ENCODE results near the gene RECK. TPM values are rescaled to one million over a fixed set of nuclear protein-coding genes. Genes with fewer than 3 reads are reported as not detected.
"Not testable (repeated sequence)": the region's sequence is repeated elsewhere in the genome, so short reads cannot be mapped to it uniquely, and the experiment has no call there.

The RECK gene
- total RNA-seq, 1 experiment from 2014 or later, result 11.7 TPM

DNA sequence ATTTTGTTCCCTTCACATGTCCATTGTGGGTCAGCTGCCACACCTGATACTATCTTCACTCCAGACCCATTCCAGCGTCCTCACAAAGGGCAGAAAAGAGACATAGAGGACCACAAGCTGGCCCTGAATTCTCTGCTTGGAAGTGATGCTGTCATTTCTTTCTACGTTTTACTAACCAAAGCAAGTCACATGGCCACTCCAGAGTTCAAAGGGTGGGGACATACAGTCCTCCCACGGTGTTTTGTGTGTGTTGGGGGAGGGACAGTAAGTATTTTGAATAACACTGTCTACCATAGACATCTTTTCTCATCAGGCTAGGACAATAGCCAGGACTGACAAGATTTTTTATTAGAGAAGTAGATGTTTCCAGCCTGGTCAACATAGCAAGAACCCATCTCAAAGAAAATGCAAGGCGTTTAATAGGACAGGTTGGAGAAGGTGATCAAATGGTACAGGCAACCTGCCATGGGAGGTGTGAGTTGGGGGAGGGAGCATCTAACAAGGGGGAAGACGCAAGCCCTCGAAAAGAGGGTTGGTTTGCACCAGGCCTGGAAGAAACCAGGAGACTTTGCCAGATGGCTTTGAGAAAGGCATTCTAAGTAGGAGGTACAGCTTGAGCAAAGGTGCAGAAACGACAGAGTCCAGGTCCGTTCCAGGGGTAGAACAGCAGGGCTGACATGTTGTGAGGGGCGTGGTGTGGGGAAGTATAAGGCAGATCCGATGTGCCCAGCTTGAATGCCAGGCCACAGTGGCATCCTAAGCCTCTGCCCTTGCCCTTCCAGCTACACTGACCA, 88.5 kb downstream of the RECK start:
- no peak for DNase-seq
- H3K27me3 ChIP-seq (ENCODE audit: control insufficient read depth, insufficient read depth, low read length), result peaks cover 1% of the 10 kb centered on the region; the same call in 1 of the 2 replicates
- no peaks in the 10 kb centered on the region for H3K36me3 ChIP-seq (replicated peaks; ENCODE audit: control insufficient read depth, insufficient read depth, low read length)
- no peak overlapping the region for H3K4me3 ChIP-seq (ENCODE audit: insufficient read depth, low read depth, low read length)

GRCh38 chr9:36126016-36126730, 89.5 kb downstream of the RECK start:
- H3K36me3 ChIP-seq (replicated peaks; ENCODE audit: control insufficient read depth, insufficient read depth, low read length), result no peaks in the 10 kb centered on the region
- DNase-seq, result no peak
- H3K27me3 ChIP-seq (ENCODE audit: control insufficient read depth, insufficient read depth, low read length), result peaks cover 1% of the 10 kb centered on the region; the same call in 1 of the 2 replicates
- H3K4me3 ChIP-seq (ENCODE audit: insufficient read depth, low read depth, low read length), result no peak overlapping the region

DNA sequence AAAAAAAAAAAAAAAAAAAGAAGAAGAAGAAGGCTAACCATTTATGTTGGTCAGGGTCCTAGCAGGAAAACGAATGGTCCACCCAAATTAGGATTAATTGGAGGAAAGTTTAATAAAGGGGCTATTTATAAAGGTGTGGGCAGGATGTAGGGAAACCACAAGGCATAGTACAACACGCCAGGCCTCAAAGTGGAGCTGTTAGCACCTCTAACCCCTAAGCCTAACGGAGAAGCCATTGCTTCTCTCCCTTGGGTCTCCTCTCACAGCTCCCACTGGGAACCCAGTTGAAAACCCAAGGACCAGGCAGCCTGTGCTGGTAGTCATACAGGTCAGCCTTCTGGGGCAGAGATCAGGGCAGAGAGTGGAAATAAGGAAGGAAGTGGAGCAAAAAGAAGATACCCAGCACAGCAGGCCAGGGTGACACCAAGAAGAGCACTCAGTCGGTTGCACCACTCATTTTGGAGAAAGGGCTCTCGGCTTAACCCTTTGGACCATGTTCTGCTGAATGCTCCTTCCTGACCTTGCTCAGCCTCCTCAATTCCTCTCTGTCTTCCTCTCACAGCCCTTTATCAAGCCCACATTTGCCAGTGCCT, 91.0 kb downstream of the RECK start:
- DNase-seq, result no peak

DNA sequence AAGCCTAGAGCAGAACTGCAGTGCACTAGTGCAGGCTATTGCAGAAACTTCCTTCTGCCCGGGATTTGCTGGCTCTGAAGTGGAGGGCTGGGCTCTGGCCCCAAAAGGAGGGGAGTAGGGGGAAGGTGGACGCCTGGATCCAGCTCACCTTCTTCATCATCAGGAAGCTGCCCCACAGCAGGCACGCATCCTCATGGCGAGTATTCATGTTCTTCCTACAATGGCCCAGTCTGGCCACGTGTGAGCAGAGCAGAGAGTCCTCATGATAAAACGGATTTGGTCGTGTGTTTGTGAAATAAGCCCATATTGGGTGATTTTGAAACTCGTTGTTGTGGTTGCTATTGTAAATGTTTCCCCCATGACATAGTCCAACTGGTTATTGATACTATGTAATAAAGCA, 91.6 kb downstream of the RECK start:
- Histone ChIP-seq H3K27me3 (ENCODE audit: control insufficient read depth, insufficient read depth, low read length) (peaks cover 1% of the 10 kb centered on the region), H3K36me3 (replicated peaks; ENCODE audit: control insufficient read depth, insufficient read depth, low read length) (no peaks in the 10 kb centered on the region), H3K4me3 (ENCODE audit: insufficient read depth, low read depth, low read length) (no peak overlapping the region)
- no peak for DNase-seq

More for the DNA sequence above, 91.0 kb downstream of the RECK start:
- Histone ChIP-seq H3K36me3 (replicated peaks; ENCODE audit: control insufficient read depth, insufficient read depth, low read length) (no peaks in the 10 kb centered on the region), H3K27me3 (ENCODE audit: control insufficient read depth, insufficient read depth, low read length) (peaks cover 1% of the 10 kb centered on the region; the same call in 1 of the 2 replicates), H3K4me3 (ENCODE audit: insufficient read depth, low read depth, low read length) (no peak overlapping the region)

DNA sequence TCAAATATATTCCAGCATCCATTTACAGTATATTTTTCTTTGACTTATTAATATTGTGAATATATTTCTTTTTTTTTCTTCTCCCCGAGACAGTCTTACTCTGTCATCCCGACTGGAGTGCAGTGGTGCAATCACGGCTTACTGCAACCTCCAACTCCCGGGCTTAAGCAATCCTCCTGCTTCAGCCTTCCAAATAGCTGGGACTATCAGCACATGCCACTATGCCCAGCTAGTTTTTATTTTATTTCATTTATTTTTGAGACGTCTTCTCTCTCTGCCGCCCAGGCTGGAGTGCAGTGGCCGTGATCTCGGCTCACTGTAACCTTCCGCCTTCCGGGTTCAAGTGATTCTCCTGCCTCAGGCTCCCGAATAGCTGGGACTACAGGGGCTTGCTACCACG, 92.4 kb downstream of the RECK start:
- Histone ChIP-seq H3K4me3 (ENCODE audit: insufficient read depth, low read depth, low read length) (no peak overlapping the region), H3K36me3 (replicated peaks; ENCODE audit: control insufficient read depth, insufficient read depth, low read length) (no peaks in the 10 kb centered on the region), H3K27me3 (ENCODE audit: control insufficient read depth, insufficient read depth, low read length) (peaks cover 4% of the 10 kb centered on the region)
- no peak for DNase-seq

DNA sequence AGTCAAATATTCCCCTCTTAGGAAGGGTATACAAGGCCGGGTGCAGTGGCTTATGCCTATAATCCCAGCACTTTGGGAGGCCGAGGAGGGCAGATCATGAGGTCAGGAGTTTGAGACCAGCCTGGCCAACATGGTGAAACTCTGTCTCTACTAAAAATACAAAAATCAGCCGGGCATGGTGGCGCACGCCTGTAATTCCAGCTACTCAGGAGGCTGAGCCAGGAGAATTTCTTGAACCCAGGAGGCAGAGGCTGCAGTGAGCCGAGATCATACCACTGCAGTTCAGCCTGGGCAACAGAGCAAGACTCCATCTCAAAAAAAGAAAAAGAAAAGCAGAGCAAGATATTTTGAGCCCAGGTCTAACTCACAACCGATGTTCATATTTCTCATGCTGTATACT, 95.0 kb downstream of the RECK start:
- H3K4me3 ChIP-seq (ENCODE audit: insufficient read depth, low read depth, low read length); H3K36me3 ChIP-seq (replicated peaks; ENCODE audit: control insufficient read depth, insufficient read depth, low read length); DNase-seq: not testable (repeated sequence)
- peaks cover 21% of the 10 kb centered on the region for H3K27me3 ChIP-seq (ENCODE audit: control insufficient read depth, insufficient read depth, low read length)

DNA sequence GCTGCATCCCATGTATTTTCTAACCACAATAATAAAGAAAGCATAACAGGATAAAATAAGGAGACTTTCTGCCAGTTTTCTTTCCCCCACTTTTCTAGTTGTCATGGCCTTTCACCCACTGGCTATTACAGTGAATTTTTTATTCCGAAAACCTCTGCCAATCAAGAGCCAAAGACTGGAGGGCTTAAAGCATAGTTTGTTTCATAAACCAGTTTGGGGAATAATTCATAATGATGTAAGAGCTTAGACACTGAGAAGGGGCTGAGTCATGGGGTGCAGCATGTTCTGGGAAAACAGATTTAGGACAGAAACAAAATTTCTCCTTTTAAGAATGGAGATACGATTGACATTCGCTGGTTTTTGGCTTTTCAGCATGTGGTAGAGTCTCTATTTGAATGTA, 95.4 kb downstream of the RECK start:
- no peaks in the 10 kb centered on the region for H3K36me3 ChIP-seq (replicated peaks; ENCODE audit: control insufficient read depth, insufficient read depth, low read length)
- no peak for DNase-seq
- H3K4me3 ChIP-seq (ENCODE audit: insufficient read depth, low read depth, low read length), result no peak overlapping the region
- H3K27me3 ChIP-seq (ENCODE audit: control insufficient read depth, insufficient read depth, low read length), result peaks cover 25% of the 10 kb centered on the region

DNA sequence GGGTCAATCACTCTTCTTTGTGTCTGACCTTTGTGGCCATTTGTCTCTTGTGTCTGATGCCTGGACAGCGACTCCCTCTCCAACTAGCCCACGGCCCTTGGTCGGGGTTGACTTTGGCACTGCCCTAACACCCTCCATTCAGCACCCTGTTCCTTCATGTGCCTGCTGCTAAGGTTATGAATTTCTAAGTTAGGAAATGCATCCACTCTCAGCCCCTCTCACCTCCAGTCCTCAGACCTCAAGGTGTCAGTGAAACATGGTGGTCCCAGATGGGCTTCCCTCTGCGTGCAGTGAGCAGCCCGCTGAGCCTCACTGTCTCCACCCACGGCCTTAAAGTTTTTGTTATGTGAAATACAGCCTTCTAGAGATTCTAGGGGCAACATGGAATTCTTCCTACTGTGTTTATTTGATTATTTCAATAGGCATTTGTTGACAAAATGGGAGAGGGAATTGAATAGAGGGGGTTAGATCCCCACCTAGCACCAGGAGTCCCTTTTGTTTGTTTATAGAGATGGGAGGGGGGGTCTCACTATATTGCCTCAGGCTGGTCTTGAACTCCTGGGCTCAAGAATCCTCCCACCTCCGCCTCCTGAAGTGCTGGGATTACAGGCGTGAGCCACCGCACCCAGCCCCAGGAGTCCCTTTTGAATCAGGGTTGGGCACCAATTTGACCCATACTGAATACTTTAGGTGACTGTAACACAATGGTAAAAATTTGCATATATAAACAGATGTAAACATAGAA, 98.2 kb downstream of the RECK start:
- Histone ChIP-seq H3K4me3 (ENCODE audit: insufficient read depth, low read depth, low read length) (no peak overlapping the region), H3K36me3 (replicated peaks; ENCODE audit: control insufficient read depth, insufficient read depth, low read length) (no peaks in the 10 kb centered on the region), H3K27me3 (ENCODE audit: control insufficient read depth, insufficient read depth, low read length) (peaks cover 45% of the 10 kb centered on the region)
- peak; percentile 48 for DNase-seq

DNA sequence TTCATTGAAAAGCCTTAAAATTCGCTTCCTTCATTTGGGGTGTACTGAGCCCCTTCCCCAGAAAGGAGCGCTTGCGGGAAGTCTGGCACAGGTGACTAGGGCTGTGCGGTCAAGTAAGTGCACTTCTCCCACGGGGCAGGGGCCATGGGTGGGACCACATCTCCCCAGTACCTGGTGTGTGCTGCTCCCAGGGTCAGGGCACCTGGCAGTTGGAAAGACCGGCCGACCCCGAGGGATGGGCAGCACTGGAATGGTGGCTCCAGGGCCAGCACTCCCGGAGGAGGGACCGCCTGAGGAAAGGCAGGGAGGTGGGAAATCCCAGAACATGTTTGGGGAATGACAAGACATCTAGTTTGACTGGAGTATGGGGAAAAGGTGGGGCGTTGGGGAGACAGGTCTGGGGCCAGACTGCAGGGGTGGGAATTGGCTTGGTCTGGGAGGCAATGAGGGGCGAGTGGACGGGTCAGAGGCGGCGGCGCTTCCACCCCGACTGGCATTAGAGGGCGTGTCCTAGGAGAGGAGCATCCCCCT, 99.1 kb downstream of the RECK start:
- Histone ChIP-seq H3K4me3 (ENCODE audit: insufficient read depth, low read depth, low read length) (peak overlapping the region; percentile 66), H3K36me3 (replicated peaks; ENCODE audit: control insufficient read depth, insufficient read depth, low read length) (no peaks in the 10 kb centered on the region), H3K27me3 (ENCODE audit: control insufficient read depth, insufficient read depth, low read length) (peaks cover 45% of the 10 kb centered on the region)
- DNase-seq, result no peak

DNA sequence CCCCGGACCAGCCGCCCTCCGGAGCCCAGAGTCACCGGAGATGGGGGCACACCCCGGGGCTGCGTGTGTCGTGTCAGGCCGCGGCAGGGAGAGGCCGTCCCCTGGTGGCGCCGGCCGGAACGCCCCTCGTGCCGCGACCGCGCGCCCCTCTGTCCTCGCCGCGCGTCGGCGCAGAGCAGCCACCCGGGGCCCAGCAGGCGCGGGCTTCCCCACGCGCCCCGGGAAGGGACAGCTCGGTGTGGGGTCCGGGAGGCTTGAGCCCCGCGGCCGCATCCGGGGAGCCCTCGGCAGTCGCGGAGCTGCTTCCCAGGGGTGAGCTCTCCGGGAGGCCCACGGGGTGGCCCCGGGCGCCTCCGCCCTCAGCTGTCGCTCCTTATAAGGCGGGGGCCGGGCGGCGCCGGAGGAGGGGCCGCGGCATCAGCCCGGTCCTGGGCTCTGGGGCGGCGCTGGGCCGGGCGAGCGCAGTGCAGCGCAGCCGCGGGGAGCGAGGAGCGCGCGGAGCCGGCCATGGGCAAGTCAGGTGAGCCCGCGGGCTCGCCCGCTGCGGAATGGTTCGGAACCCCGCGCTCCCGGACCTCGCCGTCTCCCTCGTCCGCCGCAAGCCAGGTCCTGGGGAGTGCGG, 99.7 kb downstream of the RECK start, which contains the start of gene GLIPR2:
Gene GLIPR2 (plus strand): TSS at position 462 of the 622 bp plus-strand sequence. CDS start 46 bp downstream, at position 508.
- H3K27me3 ChIP-seq (ENCODE audit: control insufficient read depth, insufficient read depth, low read length), result peaks cover 45% of the 10 kb centered on the region
- peak within 1 kb of the TSS; percentile 66 for H3K4me3 ChIP-seq (ENCODE audit: insufficient read depth, low read depth, low read length)
- no peaks in the 10 kb centered on the region for H3K36me3 ChIP-seq (replicated peaks; ENCODE audit: control insufficient read depth, insufficient read depth, low read length)
- peak; percentile 96 for DNase-seq

- Histone ChIP-seq H3K4me3 (ENCODE audit: insufficient read depth, low read depth, low read length) (peak overlapping the region; percentile 66), H3K36me3 (replicated peaks; ENCODE audit: control insufficient read depth, insufficient read depth, low read length) (no peaks in the 10 kb centered on the region), H3K27me3 (ENCODE audit: control insufficient read depth, insufficient read depth, low read length) (peaks cover 45% of the 10 kb centered on the region)
- no peak for DNase-seq
Measured at GRCh38 chr9:36136894-36137391, 100.2 kb downstream of the RECK start.

- peak; percentile 55 for DNase-seq
- Histone ChIP-seq H3K27me3 (ENCODE audit: control insufficient read depth, insufficient read depth, low read length) (peaks cover 45% of the 10 kb centered on the region), H3K4me3 (ENCODE audit: insufficient read depth, low read depth, low read length) (peak overlapping the region; percentile 66), H3K36me3 (replicated peaks; ENCODE audit: control insufficient read depth, insufficient read depth, low read length) (no peaks in the 10 kb centered on the region)
Measured at GRCh38 chr9:36137392-36138004, 100.8 kb downstream of the RECK start.

DNA sequence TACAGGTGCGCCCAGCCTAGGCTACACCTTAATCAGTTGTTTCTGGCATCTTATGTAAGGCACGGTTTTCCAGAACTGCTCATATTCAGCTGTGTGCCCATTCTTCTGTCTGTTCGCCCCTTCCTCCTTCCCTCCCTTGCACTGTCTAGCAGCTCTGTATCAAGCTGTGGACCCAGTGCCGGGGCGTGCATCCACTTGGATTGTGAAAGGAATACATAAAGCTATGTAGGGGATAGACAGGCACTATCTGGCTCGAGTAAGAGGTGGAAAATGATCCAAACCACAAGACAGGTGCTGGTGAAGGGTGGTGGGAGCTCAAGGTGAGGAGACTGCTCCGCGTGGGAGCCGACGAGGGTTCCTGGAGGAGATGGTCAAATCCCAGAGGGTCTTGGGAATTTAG, 101.8 kb downstream of the RECK start:
- Histone ChIP-seq H3K4me3 (ENCODE audit: insufficient read depth, low read depth, low read length) (no peak overlapping the region), H3K36me3 (replicated peaks; ENCODE audit: control insufficient read depth, insufficient read depth, low read length) (no peaks in the 10 kb centered on the region), H3K27me3 (ENCODE audit: control insufficient read depth, insufficient read depth, low read length) (peaks cover 45% of the 10 kb centered on the region)
- no peak for DNase-seq
